HepG2 (cell line): ENCODE data around the gene DNAJB2. TPM values are rescaled to one million over a fixed set of nuclear protein-coding genes. Genes with fewer than 3 reads are reported as not detected.
A peak's percentile ranks its signal among the peaks of the same experiment; 100 is the strongest.

ENCODE experiments used
- DDIT3 ChIP-seq: sonication (generic); formaldehyde crosslinking; IDR thresholded peaks from 2 replicates; pipeline ENCODE4 v1.4.0; 2020; ENCODE audit warnings: mild to moderate bottlenecking, missing genetic modification reagents
- FLYWCH1 ChIP-seq: sonication (generic); formaldehyde crosslinking; IDR thresholded peaks from 2 replicates; pipeline ENCODE4 v1.8.1; 2023; ENCODE audit warnings: mild to moderate bottlenecking, missing genetic modification reagents
- MAX ChIP-seq: IDR thresholded peaks from 2 replicates; pipeline ENCODE4 v1.6.1; 2012; ENCODE audit warnings: inconsistent platforms
- RXRA ChIP-seq: sonication (generic); formaldehyde crosslinking; IDR thresholded peaks from 2 replicates; pipeline ENCODE4 v1.5.1; 2020; ENCODE audit warnings: missing genetic modification reagents
- SMAD1 ChIP-seq: sonication (generic); formaldehyde crosslinking; IDR thresholded peaks from 2 replicates; pipeline ENCODE4 v1.4.0; 2020; ENCODE audit warnings: missing genetic modification reagents, low read depth, mild to moderate bottlenecking, borderline replicate concordance
- TEAD2 ChIP-seq: sonication (generic); formaldehyde crosslinking; IDR thresholded peaks from 2 replicates; pipeline ENCODE4 v1.9.0; 2021; ENCODE audit warnings: missing genetic modification reagents
- ZBTB10 ChIP-seq: sonication (generic); formaldehyde crosslinking; IDR thresholded peaks from 2 replicates; pipeline ENCODE4 v1.4.0; 2020; ENCODE audit warnings: missing genetic modification reagents, borderline replicate concordance
- ZBTB20 ChIP-seq: sonication (generic); formaldehyde crosslinking; IDR thresholded peaks from 2 replicates; pipeline ENCODE4 v1.8.1; 2023; ENCODE audit warnings: missing genetic modification reagents, low read depth, mild to moderate bottlenecking, borderline replicate concordance
- ZBTB25 ChIP-seq: IDR thresholded peaks from 2 replicates; pipeline ENCODE4 v1.6.1; 2018; ENCODE audit warnings: missing genetic modification reagents
- ZNF501 ChIP-seq: sonication (generic); formaldehyde crosslinking; IDR thresholded peaks from 2 replicates; pipeline ENCODE4 v1.5.1; 2020; ENCODE audit warnings: mild to moderate bottlenecking, moderate library complexity, missing genetic modification reagents
- ZNF543 ChIP-seq: sonication (generic); formaldehyde crosslinking; IDR thresholded peaks from 2 replicates; pipeline ENCODE4 v1.4.0; 2020; ENCODE audit warnings: mild to moderate bottlenecking, missing genetic modification reagents
- ZNF713 ChIP-seq: sonication (generic); formaldehyde crosslinking; IDR thresholded peaks from 2 replicates; pipeline ENCODE4 v1.4.0; 2020; ENCODE audit warnings: mild to moderate bottlenecking, missing genetic modification reagents
- ZNF737 ChIP-seq: sonication (generic); formaldehyde crosslinking; IDR thresholded peaks from 2 replicates; pipeline ENCODE4 v1.5.0; 2020; ENCODE audit warnings: missing genetic modification reagents, mild to moderate bottlenecking, borderline replicate concordance
- polyA plus RNA-seq, 8 experiments: library from polyadenylated mRNA; depleted of rRNA in 3 of 8; stranded (reverse) in 7 of 8; unstranded in 1 of 8; fragments of >200 nt; fragmentation: Illumina TruSeq in 4 of 8; extraction: Trizol in 4 of 8; gene quantifications; 2 replicates each; pipeline versions ENCODE4 v1.2.1 to v1.2.3, GENCODE V29; 2011 to 2016; ENCODE audit warnings: low read depth in 4 of 8, missing spikeins in 1 of 8, mixed read lengths in 1 of 8; ENCODE audit not compliant: insufficient read depth in 1 of 8
- total RNA-seq, 5 experiments: library from RNA; depleted of rRNA; stranded (reverse); fragments of >200 nt; fragmentation: Illumina TruSeq; extraction: Trizol; gene quantifications; 2 replicates each; pipeline ENCODE4 v1.2.3, GENCODE V29; 2016; ENCODE audit warnings: low read depth in 1 of 5
- TF ChIP-seq, protein P1 (sequence below): sonication (generic); formaldehyde crosslinking; IDR thresholded peaks from 2 replicates; pipeline ENCODE4 v1.4.0; 2020; ENCODE audit warnings: missing genetic modification reagents
- TF ChIP-seq, protein P2 (sequence below): sonication (generic); formaldehyde crosslinking; IDR thresholded peaks from 2 replicates; pipeline ENCODE4 v1.4.0; 2020; ENCODE audit warnings: low read depth, mild to moderate bottlenecking, missing genetic modification reagents
- TF ChIP-seq, protein P3 (sequence below): sonication (generic); formaldehyde crosslinking; IDR thresholded peaks from 2 replicates; pipeline ENCODE4 v1.4.0; 2020; ENCODE audit warnings: missing genetic modification reagents

The DNAJB2 gene
- total and polyA plus RNA-seq, 2 of the 13 experiments (the other 11 are each of a cell fraction or from before 2014, with no cell fraction given) = 21.3 to 31.1 TPM

DNA sequence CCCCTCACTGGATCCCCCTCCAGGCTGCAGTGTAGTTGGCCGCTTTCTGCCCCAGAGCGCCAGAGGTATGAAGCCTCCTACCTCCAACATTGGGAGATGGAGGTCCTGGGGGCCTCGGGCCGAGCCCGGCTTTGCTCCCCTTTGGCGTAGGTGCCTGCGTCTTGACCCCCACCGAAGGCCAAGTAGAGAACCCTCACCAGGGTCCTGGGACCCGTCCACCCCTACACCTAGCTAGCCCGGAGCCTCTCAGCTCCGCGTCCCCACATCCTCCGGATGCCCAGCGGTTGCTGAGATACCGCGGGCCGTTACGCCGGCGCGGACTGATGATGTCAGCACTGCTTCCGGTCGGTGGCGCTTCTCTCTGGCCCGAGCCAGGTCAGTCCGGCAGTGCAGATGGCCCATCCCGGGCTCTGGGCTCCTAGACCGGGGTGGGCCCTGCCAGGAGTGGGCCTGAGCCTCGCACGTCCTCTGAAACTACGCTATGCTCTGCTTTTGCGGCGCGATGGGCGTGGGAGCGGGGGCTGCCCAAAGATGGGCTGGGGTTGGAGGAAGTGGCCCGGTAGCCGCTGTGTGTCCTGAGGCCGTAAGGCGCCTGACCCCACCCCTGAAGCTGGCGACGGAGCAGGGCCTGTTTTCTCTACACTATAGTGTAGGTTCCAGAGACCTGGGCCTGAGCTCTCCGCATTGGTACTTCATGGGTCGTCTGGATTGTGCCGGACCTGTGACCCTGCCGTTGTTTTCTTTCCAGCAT, 33.8 kb upstream of the DNAJB2 start, which contains the start of the genes GLB1L and STK16 (continued):
- TF ChIP-seq MAX = peak; percentile 76
- TF ChIP-seq RXRA (CRISPR knock-in tag) = peak; percentile 94
- TF ChIP-seq, protein P1, sequence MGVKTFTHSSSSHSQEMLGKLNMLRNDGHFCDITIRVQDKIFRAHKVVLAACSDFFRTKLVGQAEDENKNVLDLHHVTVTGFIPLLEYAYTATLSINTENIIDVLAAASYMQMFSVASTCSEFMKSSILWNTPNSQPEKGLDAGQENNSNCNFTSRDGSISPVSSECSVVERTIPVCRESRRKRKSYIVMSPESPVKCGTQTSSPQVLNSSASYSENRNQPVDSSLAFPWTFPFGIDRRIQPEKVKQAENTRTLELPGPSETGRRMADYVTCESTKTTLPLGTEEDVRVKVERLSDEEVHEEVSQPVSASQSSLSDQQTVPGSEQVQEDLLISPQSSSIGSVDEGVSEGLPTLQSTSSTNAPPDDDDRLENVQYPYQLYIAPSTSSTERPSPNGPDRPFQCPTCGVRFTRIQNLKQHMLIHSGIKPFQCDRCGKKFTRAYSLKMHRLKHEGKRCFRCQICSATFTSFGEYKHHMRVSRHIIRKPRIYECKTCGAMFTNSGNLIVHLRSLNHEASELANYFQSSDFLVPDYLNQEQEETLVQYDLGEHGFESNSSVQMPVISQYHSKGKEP (CRISPR knock-in tag) = peak; percentile 85
- peak; percentile 95 for TF ChIP-seq ZBTB20 (CRISPR knock-in tag)
- peak; percentile 83; the same call in 1 of the 2 replicates for TF ChIP-seq ZNF713 (CRISPR knock-in tag)
- peak; percentile 94; the same call in 1 of the 2 replicates for TF ChIP-seq SMAD1 (CRISPR knock-in tag)
- TF ChIP-seq, protein P2, sequence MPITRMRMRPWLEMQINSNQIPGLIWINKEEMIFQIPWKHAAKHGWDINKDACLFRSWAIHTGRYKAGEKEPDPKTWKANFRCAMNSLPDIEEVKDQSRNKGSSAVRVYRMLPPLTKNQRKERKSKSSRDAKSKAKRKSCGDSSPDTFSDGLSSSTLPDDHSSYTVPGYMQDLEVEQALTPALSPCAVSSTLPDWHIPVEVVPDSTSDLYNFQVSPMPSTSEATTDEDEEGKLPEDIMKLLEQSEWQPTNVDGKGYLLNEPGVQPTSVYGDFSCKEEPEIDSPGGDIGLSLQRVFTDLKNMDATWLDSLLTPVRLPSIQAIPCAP (CRISPR knock-in tag) = no peak
- peak; percentile 94; the same call in 1 of the 2 replicates for TF ChIP-seq ZNF737 (CRISPR knock-in tag)
- TF ChIP-seq, protein P3, sequence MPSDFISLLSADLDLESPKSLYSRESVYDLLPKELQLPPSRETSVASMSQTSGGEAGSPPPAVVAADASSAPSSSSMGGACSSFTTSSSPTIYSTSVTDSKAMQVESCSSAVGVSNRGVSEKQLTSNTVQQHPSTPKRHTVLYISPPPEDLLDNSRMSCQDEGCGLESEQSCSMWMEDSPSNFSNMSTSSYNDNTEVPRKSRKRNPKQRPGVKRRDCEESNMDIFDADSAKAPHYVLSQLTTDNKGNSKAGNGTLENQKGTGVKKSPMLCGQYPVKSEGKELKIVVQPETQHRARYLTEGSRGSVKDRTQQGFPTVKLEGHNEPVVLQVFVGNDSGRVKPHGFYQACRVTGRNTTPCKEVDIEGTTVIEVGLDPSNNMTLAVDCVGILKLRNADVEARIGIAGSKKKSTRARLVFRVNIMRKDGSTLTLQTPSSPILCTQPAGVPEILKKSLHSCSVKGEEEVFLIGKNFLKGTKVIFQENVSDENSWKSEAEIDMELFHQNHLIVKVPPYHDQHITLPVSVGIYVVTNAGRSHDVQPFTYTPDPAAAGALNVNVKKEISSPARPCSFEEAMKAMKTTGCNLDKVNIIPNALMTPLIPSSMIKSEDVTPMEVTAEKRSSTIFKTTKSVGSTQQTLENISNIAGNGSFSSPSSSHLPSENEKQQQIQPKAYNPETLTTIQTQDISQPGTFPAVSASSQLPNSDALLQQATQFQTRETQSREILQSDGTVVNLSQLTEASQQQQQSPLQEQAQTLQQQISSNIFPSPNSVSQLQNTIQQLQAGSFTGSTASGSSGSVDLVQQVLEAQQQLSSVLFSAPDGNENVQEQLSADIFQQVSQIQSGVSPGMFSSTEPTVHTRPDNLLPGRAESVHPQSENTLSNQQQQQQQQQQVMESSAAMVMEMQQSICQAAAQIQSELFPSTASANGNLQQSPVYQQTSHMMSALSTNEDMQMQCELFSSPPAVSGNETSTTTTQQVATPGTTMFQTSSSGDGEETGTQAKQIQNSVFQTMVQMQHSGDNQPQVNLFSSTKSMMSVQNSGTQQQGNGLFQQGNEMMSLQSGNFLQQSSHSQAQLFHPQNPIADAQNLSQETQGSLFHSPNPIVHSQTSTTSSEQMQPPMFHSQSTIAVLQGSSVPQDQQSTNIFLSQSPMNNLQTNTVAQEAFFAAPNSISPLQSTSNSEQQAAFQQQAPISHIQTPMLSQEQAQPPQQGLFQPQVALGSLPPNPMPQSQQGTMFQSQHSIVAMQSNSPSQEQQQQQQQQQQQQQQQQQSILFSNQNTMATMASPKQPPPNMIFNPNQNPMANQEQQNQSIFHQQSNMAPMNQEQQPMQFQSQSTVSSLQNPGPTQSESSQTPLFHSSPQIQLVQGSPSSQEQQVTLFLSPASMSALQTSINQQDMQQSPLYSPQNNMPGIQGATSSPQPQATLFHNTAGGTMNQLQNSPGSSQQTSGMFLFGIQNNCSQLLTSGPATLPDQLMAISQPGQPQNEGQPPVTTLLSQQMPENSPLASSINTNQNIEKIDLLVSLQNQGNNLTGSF = peak; percentile 42; the same call in 1 of the 2 replicates
- TF ChIP-seq ZBTB25 (CRISPR knock-in tag) = peak; percentile 95
- TF ChIP-seq ZNF543 (CRISPR knock-in tag) = no peak
- peak; percentile 99 for TF ChIP-seq ZNF501 (CRISPR knock-in tag)
- no peak for TF ChIP-seq DDIT3 (CRISPR knock-in tag)
- TF ChIP-seq ZBTB10 (CRISPR knock-in tag) = no peak
- no peak for TF ChIP-seq TEAD2
- TF ChIP-seq FLYWCH1 (CRISPR knock-in tag) = 0 out of 2 replicates have a peak, but pooled peaks have one; percentile 51
